PFSK-1 (cell line): ENCODE data around the gene RAB6B.

Experiments
- FOXP2 ChIP-seq: optimal IDR thresholded peaks from 2 replicates; pipeline ENCODE3; 2011; ENCODE audit warnings: borderline replicate concordance, control low read depth, inconsistent platforms; ENCODE audit not compliant: insufficient read depth; ENCODE audit errors: extremely low read length, extremely low read depth
- POLR2AphosphoS5 ChIP-seq: IDR thresholded peaks from 2 replicates; pipeline ENCODE4 v1.6.1; 2012; ENCODE audit warnings: low read depth, mild to moderate bottlenecking, control low read depth, low read length, moderate library complexity
- REST ChIP-seq, 2 experiments: IDR thresholded peaks; 2 replicates each; pipeline versions ENCODE4 v1.6.1 to v1.8.0; 2011 to 2012; ENCODE audit warnings: low read depth in 2 of 2, low read length in 2 of 2, control low read depth in 1 of 2, inconsistent platforms in 1 of 2, mild to moderate bottlenecking in 1 of 2, moderate library complexity in 1 of 2; ENCODE audit not compliant: insufficient read depth in 1 of 2
- SIN3A ChIP-seq: IDR thresholded peaks from 2 replicates; pipeline ENCODE4 v1.6.1; 2012; ENCODE audit warnings: mild to moderate bottlenecking, low read length, moderate library complexity, borderline replicate concordance; ENCODE audit not compliant: insufficient read depth
- TAF1 ChIP-seq: IDR thresholded peaks from 2 replicates; pipeline ENCODE4 v1.6.1; 2012; ENCODE audit warnings: low read length, control low read depth, borderline replicate concordance; ENCODE audit not compliant: insufficient read depth

- TF ChIP-seq TAF1 (no peak), FOXP2 (no peak), REST (IDR thresholded peaks at IDR 0.05; ENCODE audit: insufficient read depth in 1 of 2, low read depth in 2 of 2, low read length in 2 of 2) (no peak), POLR2AphosphoS5 (no peak), SIN3A (no peak)
Measured at GRCh38 chr3:133827684-133828083, 68.0 kb downstream of the RAB6B start.
